ENCODE results near the gene SI. TPM values are rescaled to one million over a fixed set of nuclear protein-coding genes. Genes with fewer than 3 reads are reported as not detected.

SI gene
- total RNA-seq: not detected

GRCh38 chr3:165078293-165078692 is at the start of gene SI:
Gene SI, minus strand, starts transcription at chr3:165078496. Its CDS starts 2,484 bp downstream, at chr3:165076012.
- no peak within 1 kb of the TSS for H3K4me3 ChIP-seq
- DNase-seq: no peak
- no peak within 1 kb of the TSS for H3K27ac ChIP-seq
- H3K4me1 ChIP-seq: no peaks in the 10 kb centered on the region
- H3K27me3 ChIP-seq: no peaks in the 10 kb centered on the region
- H3K36me3 ChIP-seq: no peaks in the 10 kb centered on the region
- H3K9me3 ChIP-seq: no peaks in the 10 kb centered on the region
- intact Hi-C loops (cut with DNase I; ENCODE audit: low total_unique reads): no loop called here
- TF ChIP-seq POLR2A (IDR thresholded peaks at IDR 0.05) (no peak), CTCF (IDR thresholded peaks at IDR 0.05) (no peak)

GRCh38 chr3:165125836-165126235 is 47.5 kb upstream of the SI start:
- Histone ChIP-seq H3K27ac (no peak overlapping the region), H3K4me1 (no peaks in the 10 kb centered on the region), H3K36me3 (no peaks in the 10 kb centered on the region), H3K27me3 (no peaks in the 10 kb centered on the region), H3K4me3 (no peak overlapping the region), H3K9me3 (no peaks in the 10 kb centered on the region)
- intact Hi-C loops (cut with DNase I; ENCODE audit: low total_unique reads): no loop called here
- TF ChIP-seq POLR2A (IDR thresholded peaks at IDR 0.05): no peak
- no peak for TF ChIP-seq CTCF (IDR thresholded peaks at IDR 0.05)
- DNase-seq: no peak

GRCh38 chr3:165111401-165111800 is 33.1 kb upstream of the SI start:
- Histone ChIP-seq H3K27me3 (no peaks in the 10 kb centered on the region), H3K4me1 (no peaks in the 10 kb centered on the region), H3K36me3 (no peaks in the 10 kb centered on the region), H3K9me3 (no peaks in the 10 kb centered on the region), H3K4me3 (no peak overlapping the region), H3K27ac (no peak overlapping the region)
- no peak for DNase-seq
- intact Hi-C loops (cut with DNase I; ENCODE audit: low total_unique reads): no loop called here
- TF ChIP-seq CTCF (IDR thresholded peaks at IDR 0.05) (no peak), POLR2A (IDR thresholded peaks at IDR 0.05) (no peak)

GRCh38 chr3:165103616-165104015 is 25.3 kb upstream of the SI start:
- Histone ChIP-seq H3K4me3 (no peak overlapping the region), H3K9me3 (no peaks in the 10 kb centered on the region)
- DNase-seq: no peak

GRCh38 chr3:165082650-165083049 is 4.4 kb upstream of the SI start:
- DNase-seq: no peak
- H3K4me1 ChIP-seq: no peaks in the 10 kb centered on the region
- intact Hi-C loops (cut with DNase I; ENCODE audit: low total_unique reads): no loop called here
- H3K4me3 ChIP-seq: no peak overlapping the region
- H3K27me3 ChIP-seq: no peaks in the 10 kb centered on the region
- TF ChIP-seq CTCF (IDR thresholded peaks at IDR 0.05) (no peak), POLR2A (IDR thresholded peaks at IDR 0.05) (no peak)
- no peak overlapping the region for H3K27ac ChIP-seq
- no peaks in the 10 kb centered on the region for H3K9me3 ChIP-seq
- H3K36me3 ChIP-seq: no peaks in the 10 kb centered on the region

More at GRCh38 chr3:165103616-165104015, 25.3 kb upstream of the SI start:
- Histone ChIP-seq H3K27ac (no peak overlapping the region), H3K36me3 (no peaks in the 10 kb centered on the region), H3K27me3 (no peaks in the 10 kb centered on the region), H3K4me1 (no peaks in the 10 kb centered on the region)
- intact Hi-C loops (cut with DNase I; ENCODE audit: low total_unique reads): no loop called here
- no peak for TF ChIP-seq CTCF (IDR thresholded peaks at IDR 0.05)
- TF ChIP-seq POLR2A (IDR thresholded peaks at IDR 0.05): no peak

Data from uterus (tissue), 4 donors.